Airway epithelial cell (primary cell): ENCODE data around the gene CCDC24. TPM values are rescaled to one million over a fixed set of nuclear protein-coding genes. Genes with fewer than 3 reads are reported as not detected.

Experiments
- total RNA-seq: library from RNA; depleted of rRNA; stranded (reverse); fragments of >200 nt; gene quantifications from 2 replicates; pipeline ENCODE4 v1.2.3, GENCODE V29; 2015

The CCDC24 gene
- 5.3 and 6.4 TPM in 2 replicates for total RNA-seq

GRCh38 chr1:43991476-43992231 is at the start of gene CCDC24:
Gene CCDC24 (plus strand): TSS chr1:43991599. CDS start chr1:43991879, 280 bp downstream.

GRCh38 chr1:43946236-43947060 is 45.0 kb upstream of the CCDC24 start, which contains the start of gene IPO13:
Gene IPO13 (plus strand): TSS chr1:43946950. CDS start chr1:43947601, 651 bp downstream.

GRCh38 chr1:43969746-43970466 is 21.5 kb upstream of the CCDC24 start, which contains the start of gene DPH2:
Gene DPH2 (plus strand): TSS chr1:43970010. CDS start chr1:43970176, 166 bp downstream.

GRCh38 chr1:43974443-43975248 is 16.8 kb upstream of the CCDC24 start, which contains the start of gene ATP6V0B:
Gene ATP6V0B (plus strand): TSS chr1:43974960. CDS start chr1:43975041, 81 bp downstream.

GRCh38 chr1:43978551-43979260 is 12.7 kb upstream of the CCDC24 start, which contains the start of gene B4GALT2:
Gene B4GALT2 (plus strand): TSS chr1:43979210. CDS start chr1:43981161, 1,951 bp downstream.

GRCh38 chr1:44031252-44032169 is 40.1 kb downstream of the CCDC24 start, which contains the start of gene SLC6A9:
Gene SLC6A9 (minus strand): TSS chr1:44031462. CDS start chr1:44024277, 7,185 bp downstream.

Other genes starting within 250 kb of the CCDC24 start
- 43.2 and 49.7 TPM in 2 replicates for gene ARTN, start 57.8 kb upstream of the CCDC24 start, total RNA-seq
- gene IPO13, start 44.6 kb upstream of the CCDC24 start, total RNA-seq: 33.1 and 85.9 TPM in 2 replicates
- 27.3 and 33.9 TPM in 2 replicates for gene DPH2, start 21.6 kb upstream of the CCDC24 start, total RNA-seq
- 167 and 185 TPM in 2 replicates for gene ATP6V0B, start 16.6 kb upstream of the CCDC24 start, total RNA-seq
- 86.7 and 126 TPM in 2 replicates for gene B4GALT2, start 12.4 kb upstream of the CCDC24 start, total RNA-seq
- 1.9 and 4.5 TPM in 2 replicates for gene SLC6A9, start 39.9 kb downstream of the CCDC24 start, total RNA-seq
- gene KLF17, start 127.2 kb downstream of the CCDC24 start, total RNA-seq: not detected in 2 replicates
- gene KLF18, start 150.0 kb downstream of the CCDC24 start, total RNA-seq: not detected in 2 replicates
- 23.5 and 23.6 TPM in 2 replicates for gene DMAP1, start 221.9 kb downstream of the CCDC24 start, total RNA-seq